Upper lobe of left lung (tissue), 6 donors: ENCODE data around the gene SIK2. TPM values are rescaled to one million over a fixed set of nuclear protein-coding genes. Genes with fewer than 3 reads are reported as not detected.

Experiments used
- ATAC-seq, 2 donors: fragments of 200-7000 bp; cut with Tn5 transposase; one replicate each; pipeline ENCODE4 v1.9.1; 2022; ENCODE audit warnings: mild to moderate bottlenecking in 2 of 2, moderate library complexity in 2 of 2; ENCODE audit not compliant: low FRiP score in 2 of 2
- DNase-seq, 2 donors: peaks; one replicate each; pipeline ENCODE4 v3.0.0-alpha.2; 2019 to 2020
- H3K27ac ChIP-seq, 4 donors: fragments of 200-600 bp; sonication (generic); one replicate each; pipeline ENCODE4 v1.5.1; 2016 to 2019
- H3K27me3 ChIP-seq, 4 donors: fragments of 200-600 bp; sonication (generic); one replicate each; pipeline ENCODE4 v1.5.1; 2017 to 2019
- H3K36me3 ChIP-seq, 4 donors: fragments of 200-600 bp; sonication (generic); one replicate each; pipeline ENCODE4 v1.5.1; 2016 to 2019
- H3K4me1 ChIP-seq, 4 donors: fragments of 200-600 bp; sonication (generic); one replicate each; pipeline ENCODE4 v1.5.1; 2018 to 2019
- H3K4me3 ChIP-seq, 4 donors: fragments of 200-600 bp; sonication (generic); one replicate each; pipeline ENCODE4 v1.5.1; 2017 to 2019; ENCODE audit warnings: mild to moderate bottlenecking in 2 of 4, moderate library complexity in 1 of 4
- H3K9me3 ChIP-seq, 4 donors: fragments of 200-600 bp; sonication (generic); one replicate each; pipeline ENCODE4 v1.5.1; 2018 to 2019
- CTCF ChIP-seq, 6 experiments: fragments of 450-650 bp in 4 of 6; fragments of 200-600 bp in 2 of 6; sonication (generic) in 2 of 6; IDR thresholded peaks; one replicate each; pipeline ENCODE4 v1.5.1; 2016 to 2019; ENCODE audit warnings: antibody characterized with exemption in 6 of 6
- EP300 ChIP-seq, 4 donors: sonication (generic); formaldehyde crosslinking; IDR thresholded peaks; one replicate each; pipeline ENCODE4 v1.5.1; 2017; ENCODE audit warnings: antibody characterized with exemption in 4 of 4, control low read depth in 2 of 4
- POLR2A ChIP-seq, 4 donors: fragments of 450-650 bp; IDR thresholded peaks; one replicate each; pipeline ENCODE4 v1.5.1; 2016 to 2017; ENCODE audit warnings: antibody characterized with exemption in 4 of 4, mild to moderate bottlenecking in 2 of 4
- POLR2AphosphoS5 ChIP-seq, 2 donors: sonication (generic); formaldehyde crosslinking; IDR thresholded peaks; one replicate each; pipeline ENCODE4 v1.5.1; 2017; ENCODE audit warnings: antibody characterized with exemption in 2 of 2
- WGBS, 2 donors: methylation state at CpG; one replicate each; pipeline ENCODE4 v1.1.5; 2017 to 2018; 5-methylcytosine and 5-hydroxymethylcytosine counted together
- total RNA-seq, 6 donors: library from RNA; depleted of rRNA in 4 of 6; stranded (reverse); fragments of >200 nt in 4 of 6; gene quantifications; one replicate each; pipeline versions ENCODE4 v1.1.0 to v1.2.1, GENCODE V29; 2016 to 2021
- donor health status: DM: no; HTN: no; CAD: no; lungs with moderate emphysema.
- donor health status: DM: no; HTN: yes; CAD: no; lungs with severe emphysema.

The SIK2 gene
- total RNA-seq, 6 donors from 2014 or later = 23.0 to 35.9 (median 27.6) TPM

- TF ChIP-seq EP300 (IDR thresholded peaks at IDR 0.05) (no peak), POLR2AphosphoS5 (IDR thresholded peaks at IDR 0.05) (no peak), CTCF (IDR thresholded peaks at IDR 0.05) (no peak), POLR2A (IDR thresholded peaks at IDR 0.05) (no peak)
- 62 to 83% methylated on average over 6 of the region's 6 CpGs for WGBS, 2 donors
- H3K36me3 ChIP-seq = no peaks in the 10 kb centered on the region
- DNase-seq = no peak
- H3K4me1 ChIP-seq = peaks cover 0 to 9% (median 3%) of the 10 kb centered on the region in 4 donors
- peak overlapping the region in 1 of 4 donors; percentile 4 for H3K27ac ChIP-seq
- no peaks in the 10 kb centered on the region for H3K9me3 ChIP-seq
- ATAC-seq = no peak
- no peak overlapping the region for H3K4me3 ChIP-seq
- no peaks in the 10 kb centered on the region for H3K27me3 ChIP-seq
These were observed 31.5 kb upstream of the SIK2 start for GRCh38 chr11:111570796-111571195.

GRCh38 chr11:111571829-111572501, 30.3 kb upstream of the SIK2 start:
- 43 to 54% methylated on average over 6 of the region's 6 CpGs for WGBS, 2 donors
- TF ChIP-seq CTCF (IDR thresholded peaks at IDR 0.05) (no peak), POLR2A (IDR thresholded peaks at IDR 0.05) (no peak), EP300 (IDR thresholded peaks at IDR 0.05) (no peak), POLR2AphosphoS5 (IDR thresholded peaks at IDR 0.05) (no peak)
- Histone ChIP-seq H3K27ac (no peak overlapping the region), H3K27me3 (no peaks in the 10 kb centered on the region), H3K4me3 (no peak overlapping the region), H3K36me3 (no peaks in the 10 kb centered on the region), H3K9me3 (no peaks in the 10 kb centered on the region), H3K4me1 (peaks cover 0 to 9% (median 3%) of the 10 kb centered on the region in 4 donors)
- DNase-seq = no peak
- ATAC-seq = no peak

GRCh38 chr11:111572581-111572980, 29.7 kb upstream of the SIK2 start:
- Histone ChIP-seq H3K9me3 (no peaks in the 10 kb centered on the region), H3K27ac (no peak overlapping the region), H3K4me1 (peaks cover 0 to 9% (median 3%) of the 10 kb centered on the region in 4 donors), H3K36me3 (no peaks in the 10 kb centered on the region), H3K27me3 (no peaks in the 10 kb centered on the region), H3K4me3 (no peak overlapping the region)
- ATAC-seq (no peak), DNase-seq (no peak)
- WGBS, 2 donors = 91 to 94% methylated on average over 3 of the region's 3 CpGs
- no peak for TF ChIP-seq EP300 (IDR thresholded peaks at IDR 0.05)
- TF ChIP-seq CTCF (IDR thresholded peaks at IDR 0.05) = no peak
- TF ChIP-seq POLR2A (IDR thresholded peaks at IDR 0.05) = no peak
- TF ChIP-seq POLR2AphosphoS5 (IDR thresholded peaks at IDR 0.05) = no peak

GRCh38 chr11:111573821-111574249, 28.4 kb upstream of the SIK2 start:
- TF ChIP-seq EP300 (IDR thresholded peaks at IDR 0.05) (no peak), POLR2A (IDR thresholded peaks at IDR 0.05) (no peak), CTCF (IDR thresholded peaks at IDR 0.05) (no peak), POLR2AphosphoS5 (IDR thresholded peaks at IDR 0.05) (no peak)
- Histone ChIP-seq H3K36me3 (no peaks in the 10 kb centered on the region), H3K4me3 (peak overlapping the region in 1 of 4 donors; percentile 23), H3K27me3 (no peaks in the 10 kb centered on the region), H3K27ac (peak overlapping the region in 1 of 4 donors; percentile 42), H3K4me1 (peaks cover 0 to 9% (median 3%) of the 10 kb centered on the region in 4 donors), H3K9me3 (no peaks in the 10 kb centered on the region)
- ATAC-seq = peak in 1 of 2 donors; percentile 68
- no peak for DNase-seq
- 57 to 60% methylated on average over 4 of the region's 4 CpGs for WGBS, 2 donors
